NCI-H510A (cell line): Measurements from ENCODE around the gene CRYBA1.
"Not testable (repeated sequence)": the region's sequence is repeated elsewhere in the genome, so short reads cannot be mapped to it uniquely, and the experiment has no call there.

Experiments
- DNase-seq: peaks from one replicate; lab custom pipeline; 2025; lab: John Stamatoyannopoulos, UW

Gene CRYBA1

GRCh38 chr17:29238133-29238850, 8.4 kb upstream of the CRYBA1 start:
- no peak for DNase-seq

- DNase-seq: no peak
Measured at GRCh38 chr17:29240477-29240876, 6.2 kb upstream of the CRYBA1 start.

DNA sequence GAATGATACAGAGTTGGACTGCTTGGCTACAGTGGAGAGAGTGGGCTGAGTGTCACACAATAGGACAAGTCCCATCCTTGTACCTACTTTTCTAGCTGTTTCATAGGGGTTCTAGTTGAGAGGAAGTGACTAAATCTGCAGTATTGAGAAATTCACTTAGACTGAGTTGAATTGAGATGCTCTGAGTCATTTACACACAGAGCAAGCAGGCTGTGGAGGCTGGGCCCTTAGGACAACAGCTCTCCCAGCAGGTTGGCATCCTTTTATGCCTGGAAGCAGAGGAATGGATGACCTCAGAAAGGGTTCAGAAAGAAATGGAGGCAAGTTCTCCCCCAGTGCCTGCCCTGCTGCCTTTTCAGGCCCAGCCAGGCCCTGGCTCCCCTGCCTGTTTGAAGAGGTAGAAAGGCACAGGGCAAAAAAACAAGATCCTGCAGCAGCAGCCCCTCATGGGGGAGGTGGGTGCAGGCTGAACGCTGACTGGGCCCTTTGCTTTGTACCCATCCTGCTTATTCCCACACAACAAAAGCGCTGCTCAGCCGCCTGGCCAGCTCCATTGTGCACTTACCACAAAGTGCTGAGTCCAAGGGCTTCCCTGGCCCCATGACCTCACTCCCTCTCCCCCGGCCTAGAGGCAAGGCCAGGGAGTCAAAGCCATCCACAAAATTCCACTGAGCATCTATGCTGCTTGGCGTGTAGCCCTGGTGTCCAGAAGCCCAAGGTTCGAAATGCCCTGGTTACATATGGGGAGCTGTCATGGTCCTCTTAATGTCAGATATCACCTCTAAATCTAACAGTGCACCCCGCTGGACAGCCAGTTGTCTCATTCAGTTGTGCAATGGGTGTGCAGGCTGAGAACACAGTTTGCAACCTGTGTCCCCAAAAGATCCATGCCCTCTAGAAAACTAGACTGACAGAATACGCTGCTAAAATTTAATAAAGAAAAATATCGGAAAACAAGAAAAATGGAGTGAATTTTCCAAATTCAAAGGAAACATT, 5.4 kb upstream of the CRYBA1 start:
- DNase-seq: no peak

DNA sequence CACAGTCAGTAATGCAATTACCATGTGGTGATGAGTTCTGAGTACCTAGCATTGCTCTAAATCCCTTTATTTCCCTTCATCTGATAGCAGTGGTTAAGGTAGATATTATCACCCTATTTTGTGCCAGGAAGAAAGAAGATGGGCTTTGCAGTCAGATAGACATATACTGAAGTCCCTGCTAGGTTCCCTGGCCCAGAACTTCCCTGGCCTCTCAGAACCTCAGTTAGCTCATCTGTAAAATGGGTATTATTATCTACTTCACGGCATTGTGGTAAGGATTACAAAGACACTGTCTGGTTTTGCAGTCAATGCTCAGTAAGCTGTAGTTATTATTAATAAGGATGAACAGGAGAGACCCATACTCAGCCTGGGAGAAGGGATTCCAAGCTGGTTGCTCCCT, 4.6 kb upstream of the CRYBA1 start:
- DNase-seq: no peak

- no peak for DNase-seq
Measured at GRCh38 chr17:29242790-29243189, 3.9 kb upstream of the CRYBA1 start.

- DNase-seq: no peak
Measured at GRCh38 chr17:29243792-29244191, 2.9 kb upstream of the CRYBA1 start.

DNA sequence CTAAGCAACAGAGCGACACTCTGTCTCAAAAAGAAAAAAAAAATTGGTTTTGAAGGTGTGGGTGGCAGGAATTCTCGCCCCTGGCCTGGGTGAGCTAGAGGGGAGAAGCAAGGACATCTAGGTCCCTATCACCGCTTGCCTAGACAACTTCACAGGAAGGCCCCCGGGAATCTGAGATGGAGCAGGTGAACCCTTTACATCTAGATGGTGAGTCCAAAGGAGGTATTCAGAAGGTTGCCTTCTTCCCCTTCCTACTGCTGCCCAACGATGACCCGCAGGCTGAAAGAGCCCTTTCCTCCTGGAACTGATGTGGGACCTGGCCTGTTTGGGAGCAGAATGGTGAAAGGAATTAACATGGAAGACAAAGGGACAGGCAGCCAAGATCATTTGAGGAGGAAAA, 1.3 kb upstream of the CRYBA1 start:
- no peak for DNase-seq

DNA sequence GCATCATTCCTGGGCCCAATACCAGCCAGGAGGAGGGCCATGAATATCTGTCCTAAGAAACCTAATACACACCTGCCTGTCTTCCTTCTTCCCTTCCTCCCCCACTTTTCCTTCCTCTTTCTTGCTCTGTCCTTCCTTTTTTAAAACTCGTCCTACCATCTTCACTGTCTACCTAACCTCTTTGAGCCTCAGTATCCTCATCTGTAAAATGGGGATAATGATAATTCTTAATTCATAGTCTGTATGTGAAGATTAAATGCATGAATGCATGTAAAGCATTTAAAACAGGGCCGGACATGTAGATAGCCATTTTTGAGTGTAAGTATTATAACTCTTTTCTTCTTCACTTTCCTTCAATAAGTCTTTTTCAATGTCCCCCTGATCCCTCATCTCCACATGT, 560 bp downstream of the CRYBA1 start:
- no peak for DNase-seq

DNA sequence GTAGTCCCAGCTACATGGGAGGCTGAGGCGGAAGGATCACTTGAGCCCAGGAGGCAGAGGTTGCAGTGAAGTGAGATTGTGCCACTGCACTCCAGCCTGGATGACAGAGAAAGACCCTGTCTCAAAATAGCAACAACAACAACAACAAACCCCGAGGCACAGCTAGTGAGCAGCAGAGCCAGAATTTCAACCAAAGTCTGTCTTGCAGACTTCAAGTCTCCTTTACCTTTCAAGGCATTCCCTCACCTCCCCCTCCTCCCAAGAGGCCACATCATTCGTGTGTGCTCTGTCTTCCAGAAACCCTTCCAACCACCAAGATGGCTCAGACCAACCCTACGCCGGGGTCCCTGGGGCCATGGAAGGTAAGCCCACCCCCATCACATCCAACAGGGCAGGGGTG, 2.2 kb downstream of the CRYBA1 start:
- no peak for DNase-seq

DNA sequence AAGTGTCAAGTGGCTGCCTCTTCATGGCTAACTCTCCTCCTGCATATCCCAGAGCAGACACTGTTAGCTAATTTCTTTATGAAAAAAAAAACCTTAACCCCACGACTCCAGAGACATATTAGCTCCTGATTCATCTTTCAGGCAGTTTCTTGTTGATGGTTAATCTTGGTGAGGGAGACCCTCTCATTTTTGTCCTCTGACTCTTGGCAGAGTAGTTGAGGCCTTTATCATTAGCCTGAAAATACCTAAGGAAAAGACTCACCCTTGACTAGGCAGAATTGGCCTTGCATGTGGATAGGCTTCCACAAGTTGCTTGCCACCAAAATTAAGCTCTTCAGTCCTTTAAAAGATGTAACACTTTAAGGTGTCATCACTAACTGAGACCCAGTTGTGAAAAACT, 4.0 kb downstream of the CRYBA1 start:
- no peak for DNase-seq

GRCh38 chr17:29251184-29251583, 4.5 kb downstream of the CRYBA1 start:
- no peak for DNase-seq

DNA sequence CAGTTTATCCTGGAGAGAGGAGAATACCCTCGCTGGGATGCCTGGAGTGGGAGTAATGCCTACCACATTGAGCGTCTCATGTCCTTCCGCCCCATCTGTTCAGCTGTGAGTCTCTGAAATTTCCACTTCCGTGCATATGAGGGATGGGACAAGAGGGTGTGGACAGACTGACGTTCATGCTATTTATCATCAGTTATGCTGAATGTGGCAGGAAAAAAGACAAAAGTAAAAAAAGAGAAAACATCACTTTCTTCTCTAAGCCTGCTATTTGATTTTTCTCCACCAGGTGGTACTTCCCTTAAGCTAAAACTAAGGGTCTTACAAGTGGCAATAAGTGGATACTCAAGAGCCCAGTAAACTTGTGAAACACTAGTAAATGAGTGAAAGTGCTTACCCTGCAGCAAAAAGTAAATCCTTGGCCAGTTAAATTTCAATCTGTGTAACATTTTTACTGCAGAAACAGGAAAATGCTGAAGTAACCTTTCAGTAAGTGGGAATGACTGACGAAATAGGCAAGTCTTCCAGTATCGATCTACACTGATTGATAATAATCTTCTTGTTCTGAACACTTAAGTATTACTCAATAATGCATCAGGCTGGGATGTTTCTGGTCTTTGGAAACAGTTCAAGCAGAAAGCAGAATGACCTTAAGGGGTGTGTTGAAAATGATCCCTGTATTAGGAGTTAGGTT, 5.6 kb downstream of the CRYBA1 start:
- no peak for DNase-seq

DNA sequence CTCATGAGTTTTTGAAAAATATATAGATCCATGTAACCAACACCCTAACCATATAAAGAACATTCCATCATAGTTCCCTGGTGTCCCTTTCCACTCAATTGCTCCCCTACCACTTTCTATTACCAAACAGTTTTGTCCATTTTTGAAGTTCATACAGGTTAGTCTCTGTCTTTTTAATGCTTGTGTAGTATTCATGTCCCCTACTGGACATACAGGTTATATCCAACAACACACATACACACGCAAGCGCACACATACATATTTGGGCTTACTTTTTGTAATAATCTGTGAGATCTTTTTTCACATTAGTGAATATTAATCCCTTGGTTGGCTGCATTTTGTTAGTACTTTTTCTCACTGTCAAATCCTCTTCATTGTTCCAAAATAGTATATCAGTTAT, 6.4 kb downstream of the CRYBA1 start:
- DNase-seq: no peak

- DNase-seq: no peak
Measured at GRCh38 chr17:29255926-29256522, 9.4 kb downstream of the CRYBA1 start.

DNA sequence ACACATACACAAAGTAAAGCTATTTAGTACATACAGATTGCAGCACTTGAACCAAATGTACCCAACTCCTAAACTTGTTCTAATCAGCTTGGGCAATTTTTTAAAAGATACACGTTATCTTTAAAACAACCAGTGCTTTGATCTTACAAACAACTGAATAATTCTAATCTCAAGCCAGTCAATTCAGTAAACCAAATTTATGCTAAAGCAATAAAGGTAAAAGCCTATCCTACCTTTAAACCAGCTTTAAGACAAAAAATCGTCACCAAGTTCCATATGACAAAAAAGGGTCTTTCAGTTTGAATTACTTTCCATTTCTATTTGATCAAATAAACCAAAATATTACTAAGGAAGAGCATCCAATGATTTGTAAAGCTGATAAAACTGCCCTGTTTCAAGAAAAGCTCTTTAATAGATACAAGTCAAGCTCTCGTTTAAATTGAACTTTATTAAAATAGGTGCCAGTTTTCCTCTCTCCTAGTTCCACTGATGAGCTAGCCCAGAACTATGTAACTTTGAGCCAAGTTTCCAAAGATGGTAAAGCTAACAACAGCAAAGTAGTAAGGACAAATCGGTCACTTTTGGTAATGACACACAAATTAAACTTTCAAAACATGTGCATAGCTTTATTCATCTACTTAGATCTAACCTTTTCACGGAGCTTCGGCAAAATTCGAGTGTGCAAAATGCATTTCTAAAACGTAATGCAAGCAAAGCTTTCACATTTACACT, 10.2 kb downstream of the CRYBA1 start:
- no peak for DNase-seq

- no peak for DNase-seq
Measured at GRCh38 chr17:29257756-29258155, 11.1 kb downstream of the CRYBA1 start.

- DNase-seq: no peak
Measured at GRCh38 chr17:29263916-29264315, 17.3 kb downstream of the CRYBA1 start.

GRCh38 chr17:29271980-29272379, 25.3 kb downstream of the CRYBA1 start:
- not testable (repeated sequence) for DNase-seq

DNA sequence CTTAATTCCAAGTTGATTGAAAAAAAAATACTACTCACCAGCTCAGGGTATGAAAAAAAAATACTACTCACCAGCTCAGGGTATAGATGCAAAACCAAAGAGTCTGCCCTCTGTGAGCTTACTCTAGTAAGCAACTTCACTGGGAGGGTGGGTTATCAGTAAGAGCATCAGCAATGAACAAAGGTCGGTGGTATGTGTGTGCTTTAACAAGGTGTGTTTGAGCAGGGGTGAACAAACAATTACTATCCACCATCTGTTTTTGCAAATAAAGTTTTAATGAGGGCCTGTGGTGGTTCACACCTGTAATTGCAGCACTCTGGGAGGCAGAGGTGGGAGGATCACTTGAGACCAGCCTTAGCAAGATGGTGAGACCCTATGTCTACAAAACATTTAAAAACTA, 27.3 kb downstream of the CRYBA1 start:
- DNase-seq: no peak

DNA sequence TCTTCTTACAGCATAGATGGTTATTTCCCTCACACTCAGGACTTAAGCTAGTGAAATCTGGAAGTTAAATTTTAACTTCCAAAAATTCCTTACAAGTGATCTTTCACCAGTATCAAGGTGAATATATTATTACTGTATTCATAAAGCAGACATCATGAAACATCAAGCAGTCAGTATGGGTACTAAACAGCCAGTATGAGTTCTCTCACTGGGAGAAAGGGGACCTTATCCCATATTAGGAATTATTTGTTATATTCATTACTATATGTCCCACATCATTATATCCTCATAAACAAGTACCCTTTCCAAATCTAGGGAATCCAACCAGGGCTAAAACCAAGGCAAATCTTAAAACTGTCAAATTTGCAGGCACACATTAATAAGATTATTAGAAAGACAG, 32.0 kb downstream of the CRYBA1 start:
- no peak for DNase-seq

GRCh38 chr17:29279397-29280070, 32.9 kb downstream of the CRYBA1 start:
- no peak for DNase-seq
